Stimulated activated CD8-positive, alpha-beta memory T cell treated with anti-CD3 and anti-CD28 coated beads, Interleukin-7, amount 100 ng/mL, for 48 hours (primary cell): ENCODE results near the gene NOC3L.
A peak's percentile ranks its signal among the peaks of the same experiment; 100 is the strongest.
"Not testable (repeated sequence)": the region's sequence is repeated elsewhere in the genome, so short reads cannot be mapped to it uniquely, and the experiment has no call there.

Experiments
- DNase-seq, 2 donors: peaks; one replicate each; pipeline ENCODE4 v3.0.0-alpha.2; 2020; ENCODE audit warnings: low read depth in 1 of 2; ENCODE audit errors: extremely low read depth in 1 of 2

The NOC3L gene

DNA sequence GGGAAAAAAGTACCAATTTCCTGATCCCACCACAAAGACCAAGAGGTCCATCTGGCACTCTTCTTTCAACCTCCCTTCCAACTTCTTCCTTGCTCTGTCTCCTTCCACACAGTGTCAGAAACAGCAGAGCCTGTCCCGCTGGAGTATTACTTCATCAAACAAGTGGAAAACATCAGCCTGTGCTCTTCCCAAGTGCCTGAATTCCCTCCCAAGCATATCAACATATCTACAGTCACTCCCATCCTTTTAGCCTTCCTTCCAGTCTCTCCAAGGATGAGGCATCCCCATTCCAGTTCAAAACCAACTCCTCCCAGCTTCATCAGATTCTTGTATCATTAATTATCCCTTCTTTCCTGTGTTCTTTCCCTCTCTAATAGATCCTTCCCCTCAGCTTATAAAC lies 1.7 kb upstream of the NOC3L start:
- no peak for DNase-seq

DNA sequence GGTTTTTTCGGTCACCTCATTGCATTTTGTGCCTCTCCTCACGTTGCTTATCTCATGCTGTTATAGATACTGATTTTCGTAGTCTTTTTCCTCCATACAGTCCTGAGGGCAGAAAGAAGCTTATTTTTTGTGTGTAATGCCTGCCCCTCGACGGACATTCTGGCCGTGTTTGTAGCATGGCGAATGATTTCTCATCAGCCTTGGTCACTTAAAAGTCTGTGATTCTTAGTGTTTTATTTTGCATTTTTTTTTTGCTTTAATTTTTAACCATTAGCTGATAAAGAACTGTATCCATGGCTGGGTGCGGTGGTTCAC lies 469 bp upstream of the NOC3L start:
- DNase-seq = no peak

DNA sequence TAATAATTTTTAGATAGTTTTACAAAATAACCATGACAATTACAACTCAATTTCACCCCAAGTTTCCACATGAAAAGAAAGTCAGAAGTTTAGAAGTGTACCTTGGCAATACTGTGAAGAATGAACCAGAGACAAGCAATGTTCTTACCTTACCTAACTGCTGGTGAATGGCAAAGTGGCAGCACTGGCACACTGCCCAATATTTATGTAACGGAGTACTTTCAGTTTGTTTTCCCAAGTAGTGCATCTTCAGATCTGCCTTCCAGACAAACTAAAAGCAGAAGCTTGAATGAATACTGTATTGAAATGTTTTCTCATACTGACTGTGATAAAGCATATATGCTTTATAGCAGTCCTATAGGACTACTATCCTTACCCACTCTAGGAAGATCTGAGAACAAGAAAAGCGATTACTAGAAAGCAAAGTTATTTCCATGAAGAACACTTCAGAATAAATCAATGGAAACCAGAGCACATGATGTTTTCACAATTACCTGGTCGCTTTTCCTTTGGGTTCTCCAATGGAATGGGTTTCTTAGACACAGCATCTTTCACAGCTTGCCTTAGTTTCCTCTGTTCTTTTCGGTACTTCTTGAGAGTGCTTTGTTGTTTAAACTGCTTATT lies 1.5 kb downstream of the NOC3L start:
- DNase-seq = no peak

DNA sequence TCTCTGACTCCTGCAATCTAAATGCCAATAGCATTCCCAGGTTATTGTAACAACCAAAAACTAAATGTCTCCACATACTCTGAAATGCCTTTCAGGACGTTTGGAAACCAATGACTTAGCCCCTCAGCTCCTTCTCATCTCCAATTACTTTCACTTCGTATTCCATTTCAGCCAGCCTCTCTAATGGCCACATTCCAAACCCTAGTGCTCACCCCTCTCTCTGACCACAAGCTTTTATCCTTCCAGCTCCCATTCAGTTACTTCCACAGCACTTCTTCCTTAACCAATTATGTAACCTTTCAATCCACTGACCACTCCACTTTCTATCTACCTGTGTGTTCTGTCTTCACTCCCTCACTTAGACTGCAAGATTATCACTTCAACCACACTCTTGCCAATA lies 4.3 kb downstream of the NOC3L start:
- no peak for DNase-seq

DNA sequence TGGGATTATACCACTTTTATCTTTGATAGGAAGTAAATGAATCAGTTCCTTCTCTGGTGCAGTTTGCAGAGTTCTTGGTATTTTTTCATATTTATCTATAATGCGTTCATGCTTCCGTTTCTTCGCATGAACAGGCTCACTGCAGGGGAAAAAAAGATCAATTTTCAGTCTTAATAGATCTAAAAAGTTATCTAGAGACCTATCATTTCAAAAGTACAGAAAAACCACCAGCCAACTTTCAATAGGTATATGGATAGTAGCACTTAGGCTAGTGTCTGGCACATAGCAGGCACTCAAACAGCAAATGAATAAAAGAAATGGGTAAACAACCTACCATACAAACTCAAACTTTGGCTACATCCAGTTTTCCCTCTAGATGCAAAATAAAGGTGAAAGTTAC lies 5.5 kb downstream of the NOC3L start:
- DNase-seq = no peak

GRCh38 chr10:94355841-94356240 lies 6.9 kb downstream of the NOC3L start:
- DNase-seq = no peak

- DNase-seq = no peak
Measured at GRCh38 chr10:94353336-94353735, 9.4 kb downstream of the NOC3L start.

- no peak for DNase-seq
Measured at GRCh38 chr10:94351089-94351488, 11.7 kb downstream of the NOC3L start.

DNA sequence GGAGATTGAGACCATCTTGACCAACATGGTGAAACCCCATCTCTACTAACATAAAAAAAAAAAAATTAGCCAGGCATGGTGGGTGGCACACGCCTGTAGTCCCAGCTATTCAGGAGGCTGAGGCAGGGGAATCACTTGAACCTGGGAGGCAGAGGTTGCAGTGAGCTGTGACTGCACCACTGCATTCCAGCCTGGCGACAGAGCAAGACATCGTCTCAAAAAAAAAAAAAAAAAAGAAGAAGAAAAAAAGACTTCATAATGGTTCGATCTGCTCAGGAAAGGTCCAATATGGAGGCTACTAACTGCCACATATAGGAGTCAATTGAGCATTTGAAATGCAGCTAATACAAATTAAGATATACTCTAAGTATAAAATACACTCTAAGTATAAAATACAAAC lies 12.2 kb downstream of the NOC3L start:
- not testable (repeated sequence) for DNase-seq

GRCh38 chr10:94349327-94349726 lies 13.4 kb downstream of the NOC3L start:
- DNase-seq = no peak

- no peak for DNase-seq
Measured at GRCh38 chr10:94344522-94345122, 18.1 kb downstream of the NOC3L start.

GRCh38 chr10:94343151-94343550 lies 19.6 kb downstream of the NOC3L start:
- no peak for DNase-seq

DNA sequence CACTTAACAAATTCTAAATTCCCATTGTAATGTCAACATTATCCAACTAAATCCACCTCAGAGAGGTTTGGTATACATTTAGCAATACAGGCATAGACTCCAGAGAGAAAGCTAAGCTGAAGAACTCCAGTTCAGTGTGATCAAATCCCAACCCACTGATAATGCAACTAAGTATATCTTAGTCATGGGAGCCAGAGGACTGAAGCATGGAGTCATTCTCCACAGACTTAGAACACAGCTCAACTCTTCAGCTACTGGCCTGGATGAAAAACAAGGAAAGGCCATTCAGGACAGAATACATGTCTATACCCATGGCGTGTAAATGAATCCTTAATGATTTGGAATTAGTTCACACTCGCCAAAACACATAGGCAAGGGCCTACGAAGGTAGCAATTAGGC lies 27.9 kb downstream of the NOC3L start:
- DNase-seq = no peak

DNA sequence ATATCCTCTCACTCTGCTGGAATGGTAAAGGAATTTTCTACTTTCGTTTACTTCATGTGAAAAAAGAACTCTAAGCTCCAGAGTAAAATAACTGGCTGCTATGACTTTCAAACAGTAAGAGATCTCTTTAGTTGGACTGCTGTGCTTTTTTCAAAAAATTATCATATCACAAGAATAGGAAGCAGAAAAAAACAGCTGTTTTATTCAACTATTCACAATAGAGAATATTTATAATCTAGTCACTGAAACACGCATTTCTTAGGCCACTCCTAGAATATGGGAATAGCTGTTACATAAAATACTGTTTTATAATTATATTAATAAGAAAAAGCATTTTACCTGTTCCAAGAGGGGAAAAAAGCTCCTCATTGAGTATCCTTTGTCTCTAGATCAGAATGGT lies 29.7 kb downstream of the NOC3L start:
- no peak for DNase-seq

DNA sequence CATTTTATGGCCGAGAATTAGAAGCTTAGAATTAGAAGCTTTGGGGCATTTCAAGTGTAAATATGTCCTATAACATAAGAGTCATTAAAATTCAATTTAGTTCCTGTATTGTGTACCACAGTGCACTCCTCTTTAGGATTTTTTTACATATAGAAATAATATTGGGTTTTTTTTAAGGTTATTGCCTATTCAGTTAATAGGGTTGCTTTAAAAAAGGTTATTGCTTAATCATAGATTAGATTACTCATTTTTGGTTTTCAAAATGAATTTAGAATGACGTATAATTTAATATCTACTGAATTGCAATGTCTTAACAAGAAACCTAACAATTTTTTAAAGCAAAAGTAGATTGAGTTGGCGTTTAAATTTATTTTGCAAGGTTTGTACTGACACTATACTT lies 34.1 kb downstream of the NOC3L start:
- no peak for DNase-seq

- no peak for DNase-seq
Measured at GRCh38 chr10:94327649-94328048, 35.1 kb downstream of the NOC3L start.

DNA sequence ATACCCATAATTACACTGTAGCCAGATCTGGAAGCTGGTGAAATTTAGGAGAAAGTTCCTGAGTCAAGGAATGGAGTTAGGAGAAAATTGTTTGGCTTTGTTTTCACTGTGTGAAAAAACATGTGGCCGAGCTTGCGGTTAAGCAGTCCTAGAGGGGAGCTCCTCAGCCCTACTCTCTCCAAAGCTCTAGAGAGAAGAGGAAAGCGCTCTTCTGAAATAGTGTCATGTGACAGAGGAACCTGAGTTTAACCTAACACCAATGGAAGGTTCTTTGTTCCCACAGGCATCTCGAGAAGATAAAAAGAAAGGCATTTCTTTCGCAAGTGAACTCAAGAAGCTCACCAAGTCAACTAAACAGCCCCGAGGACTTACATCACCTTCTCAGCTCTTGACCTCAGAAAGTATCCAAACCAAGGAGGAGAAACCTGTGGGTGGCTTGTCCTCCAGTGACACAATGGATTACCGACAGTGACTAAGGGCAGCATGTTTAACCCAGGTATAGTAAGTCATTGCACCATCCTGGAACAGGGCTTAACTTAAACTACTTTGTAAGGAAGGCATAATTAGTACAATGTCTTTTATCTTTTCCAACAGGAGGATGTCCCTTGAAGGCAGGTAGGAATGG lies 38.0 kb downstream of the NOC3L start:
- no peak for DNase-seq

- DNase-seq = peak in 1 of 2 donors; percentile 42
Measured at GRCh38 chr10:94320285-94320914, 42.3 kb downstream of the NOC3L start.

DNA sequence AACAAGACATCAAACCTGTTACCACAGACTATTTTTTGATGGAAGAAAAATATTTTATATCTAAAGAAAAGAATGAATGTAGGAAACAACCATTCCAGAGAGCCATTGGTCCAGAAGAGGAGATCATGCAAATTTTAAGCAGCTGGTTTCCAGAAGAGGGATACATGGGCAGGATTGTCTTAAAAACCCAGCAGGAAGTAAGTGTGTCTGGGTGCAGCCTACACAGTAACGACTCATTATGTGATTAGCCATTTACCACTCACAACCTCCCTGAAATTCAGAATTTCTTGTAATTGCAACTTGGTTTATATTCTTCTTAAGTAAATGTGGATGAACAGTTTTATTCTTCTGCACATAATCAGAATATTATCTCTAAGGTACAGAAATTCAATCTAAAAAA lies 46.2 kb downstream of the NOC3L start:
- DNase-seq = no peak

GRCh38 chr10:94315975-94316464 lies 46.7 kb downstream of the NOC3L start:
- no peak for DNase-seq

DNA sequence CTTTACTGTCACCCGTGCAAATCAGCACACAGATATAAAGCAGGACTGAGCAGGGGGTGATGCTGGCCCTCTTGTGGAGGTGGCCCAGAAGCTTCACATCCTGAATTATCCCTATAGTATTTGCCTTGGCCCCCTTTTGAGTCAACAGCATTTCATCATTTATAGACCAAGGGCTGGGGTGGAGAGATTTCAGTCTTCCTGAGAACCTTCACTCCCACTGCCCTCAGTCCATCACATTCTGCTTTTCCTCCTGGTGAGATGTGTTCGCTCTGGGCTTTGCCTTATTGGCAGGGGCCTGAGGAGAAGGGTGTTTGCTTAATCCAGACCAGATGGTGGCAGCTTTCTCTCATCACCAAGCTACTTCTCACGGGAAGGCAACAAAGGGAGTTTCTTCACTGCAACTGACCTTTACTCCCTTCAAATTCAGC lies 47.7 kb downstream of the NOC3L start:
- no peak for DNase-seq

GRCh38 chr10:94310369-94310768 lies 52.4 kb downstream of the NOC3L start:
- no peak for DNase-seq
